ENCODE data around the gene TEX11. TPM values are rescaled to one million over a fixed set of nuclear protein-coding genes. Genes with fewer than 3 reads are reported as not detected.
"Not testable (repeated sequence)": the region's sequence is repeated elsewhere in the genome, so short reads cannot be mapped to it uniquely, and the experiment has no call there.

Gene TEX11
- polyA plus RNA-seq, 1 donor = 0.09 TPM

GRCh38 chrX:70621743-70622142, 286.8 kb downstream of the TEX11 start:
- no peaks in the 10 kb centered on the region for H3K27me3 ChIP-seq (ENCODE audit: control insufficient read depth, insufficient read depth, low read length)
- H3K27ac ChIP-seq (ENCODE audit: low read length) = no peak overlapping the region
- H3K9me3 ChIP-seq (ENCODE audit: control insufficient read depth, low read depth, low read length) = no peaks in the 10 kb centered on the region
- no peaks in the 10 kb centered on the region for H3K4me1 ChIP-seq (ENCODE audit: control insufficient read depth, insufficient read depth, low read length)
- WGBS (ENCODE audit: insufficient coverage, low lambda C conversion rate) = no CpG with 5 or more reads among the region's 1 CpG
- DNase-seq = no peak
- no peak overlapping the region for H3K4me3 ChIP-seq (ENCODE audit: low read length)
- no peaks in the 10 kb centered on the region for H3K36me3 ChIP-seq (ENCODE audit: control insufficient read depth, insufficient read depth, low read length)

- H3K4me1 ChIP-seq (ENCODE audit: control insufficient read depth, insufficient read depth, low read length) = no peaks in the 10 kb centered on the region
- no peaks in the 10 kb centered on the region for H3K36me3 ChIP-seq (ENCODE audit: control insufficient read depth, insufficient read depth, low read length)
- no CpG with 5 or more reads among the region's 5 CpGs for WGBS (ENCODE audit: insufficient coverage, low lambda C conversion rate)
These were observed 290.0 kb downstream of the TEX11 start for GRCh38 chrX:70618467-70618866.

GRCh38 chrX:70613295-70613694, 295.2 kb downstream of the TEX11 start:
- no peaks in the 10 kb centered on the region for H3K36me3 ChIP-seq (ENCODE audit: control insufficient read depth, insufficient read depth, low read length)
- H3K4me3 ChIP-seq (ENCODE audit: low read length) = no peak overlapping the region
- no peak overlapping the region for H3K27ac ChIP-seq (ENCODE audit: low read length)
- no peaks in the 10 kb centered on the region for H3K9me3 ChIP-seq (ENCODE audit: control insufficient read depth, low read depth, low read length)
- DNase-seq = peak; percentile 6 to 43
- H3K4me1 ChIP-seq (ENCODE audit: control insufficient read depth, insufficient read depth, low read length) = no peaks in the 10 kb centered on the region
- no peaks in the 10 kb centered on the region for H3K27me3 ChIP-seq (ENCODE audit: control insufficient read depth, insufficient read depth, low read length)
- no CpG with 5 or more reads among the region's 5 CpGs for WGBS (ENCODE audit: insufficient coverage, low lambda C conversion rate)

More at GRCh38 chrX:70618467-70618866, 290.0 kb downstream of the TEX11 start:
- no peak for DNase-seq
- Histone ChIP-seq H3K4me3 (ENCODE audit: low read length) (no peak overlapping the region), H3K9me3 (ENCODE audit: control insufficient read depth, low read depth, low read length) (no peaks in the 10 kb centered on the region), H3K27me3 (ENCODE audit: control insufficient read depth, insufficient read depth, low read length) (no peaks in the 10 kb centered on the region), H3K27ac (ENCODE audit: low read length) (no peak overlapping the region)

GRCh38 chrX:70605352-70605751, 303.2 kb downstream of the TEX11 start:
- no CpG with 5 or more reads among the region's 1 CpG for WGBS (ENCODE audit: insufficient coverage, low lambda C conversion rate)
- H3K4me1 ChIP-seq (ENCODE audit: control insufficient read depth, insufficient read depth, low read length) = no peaks in the 10 kb centered on the region

GRCh38 chrX:70592091-70592490, 316.4 kb downstream of the TEX11 start:
- no peaks in the 10 kb centered on the region for H3K4me1 ChIP-seq (ENCODE audit: control insufficient read depth, insufficient read depth, low read length)
- no peaks in the 10 kb centered on the region for H3K36me3 ChIP-seq (ENCODE audit: control insufficient read depth, insufficient read depth, low read length)
- no peak overlapping the region for H3K4me3 ChIP-seq (ENCODE audit: low read length)
- H3K27ac ChIP-seq (ENCODE audit: low read length) = no peak overlapping the region
- no peaks in the 10 kb centered on the region for H3K9me3 ChIP-seq (ENCODE audit: control insufficient read depth, low read depth, low read length)
- DNase-seq = no peak
- no CpG with 5 or more reads among the region's 1 CpG for WGBS (ENCODE audit: insufficient coverage, low lambda C conversion rate)
- no peaks in the 10 kb centered on the region for H3K27me3 ChIP-seq (ENCODE audit: control insufficient read depth, insufficient read depth, low read length)

More at GRCh38 chrX:70605352-70605751, 303.2 kb downstream of the TEX11 start:
- H3K9me3 ChIP-seq (ENCODE audit: control insufficient read depth, low read depth, low read length) = no peaks in the 10 kb centered on the region
- no peaks in the 10 kb centered on the region for H3K27me3 ChIP-seq (ENCODE audit: control insufficient read depth, insufficient read depth, low read length)
- no peaks in the 10 kb centered on the region for H3K36me3 ChIP-seq (ENCODE audit: control insufficient read depth, insufficient read depth, low read length)
- DNase-seq = no peak
- no peak overlapping the region for H3K4me3 ChIP-seq (ENCODE audit: low read length)
- no peak overlapping the region for H3K27ac ChIP-seq (ENCODE audit: low read length)

GRCh38 chrX:70587158-70587557, 321.4 kb downstream of the TEX11 start:
- not testable (repeated sequence) for H3K27ac ChIP-seq (ENCODE audit: low read length); H3K27me3 ChIP-seq (ENCODE audit: control insufficient read depth, insufficient read depth, low read length); H3K36me3 ChIP-seq (ENCODE audit: control insufficient read depth, insufficient read depth, low read length); H3K4me3 ChIP-seq (ENCODE audit: low read length); H3K9me3 ChIP-seq (ENCODE audit: control insufficient read depth, low read depth, low read length); H3K4me1 ChIP-seq (ENCODE audit: control insufficient read depth, insufficient read depth, low read length); DNase-seq
- WGBS (ENCODE audit: insufficient coverage, low lambda C conversion rate) = no CpG with 5 or more reads among the region's 1 CpG

- no peaks in the 10 kb centered on the region for H3K36me3 ChIP-seq (ENCODE audit: control insufficient read depth, insufficient read depth, low read length)
- DNase-seq = no peak
- H3K4me3 ChIP-seq (ENCODE audit: low read length) = no peak overlapping the region
- WGBS (ENCODE audit: insufficient coverage, low lambda C conversion rate) = no CpG with 5 or more reads among the region's 4 CpGs
- no peaks in the 10 kb centered on the region for H3K4me1 ChIP-seq (ENCODE audit: control insufficient read depth, insufficient read depth, low read length)
- H3K9me3 ChIP-seq (ENCODE audit: control insufficient read depth, low read depth, low read length) = no peaks in the 10 kb centered on the region
- H3K27me3 ChIP-seq (ENCODE audit: control insufficient read depth, insufficient read depth, low read length) = no peaks in the 10 kb centered on the region
- no peak overlapping the region for H3K27ac ChIP-seq (ENCODE audit: low read length)
These were observed 331.1 kb downstream of the TEX11 start for GRCh38 chrX:70577442-70577841.

GRCh38 chrX:70569922-70570576, 338.5 kb downstream of the TEX11 start:
- H3K4me1 ChIP-seq (ENCODE audit: control insufficient read depth, insufficient read depth, low read length); H3K27me3 ChIP-seq (ENCODE audit: control insufficient read depth, insufficient read depth, low read length); H3K9me3 ChIP-seq (ENCODE audit: control insufficient read depth, low read depth, low read length); H3K27ac ChIP-seq (ENCODE audit: low read length); H3K36me3 ChIP-seq (ENCODE audit: control insufficient read depth, insufficient read depth, low read length); DNase-seq; H3K4me3 ChIP-seq (ENCODE audit: low read length): not testable (repeated sequence)
- no CpG with 5 or more reads among the region's 21 CpGs for WGBS (ENCODE audit: insufficient coverage, low lambda C conversion rate)

GRCh38 chrX:70554948-70555347, 353.6 kb downstream of the TEX11 start:
- WGBS (ENCODE audit: insufficient coverage, low lambda C conversion rate) = no CpG with 5 or more reads among the region's 5 CpGs
- Histone ChIP-seq H3K27ac (ENCODE audit: low read length) (no peak overlapping the region), H3K9me3 (ENCODE audit: control insufficient read depth, low read depth, low read length) (no peaks in the 10 kb centered on the region), H3K36me3 (ENCODE audit: control insufficient read depth, insufficient read depth, low read length) (no peaks in the 10 kb centered on the region), H3K4me3 (ENCODE audit: low read length) (no peak overlapping the region), H3K4me1 (ENCODE audit: control insufficient read depth, insufficient read depth, low read length) (peaks cover 3% of the 10 kb centered on the region), H3K27me3 (ENCODE audit: control insufficient read depth, insufficient read depth, low read length) (no peaks in the 10 kb centered on the region)
- DNase-seq = no peak

- no peaks in the 10 kb centered on the region for H3K9me3 ChIP-seq (ENCODE audit: control insufficient read depth, low read depth, low read length)
- H3K4me3 ChIP-seq (ENCODE audit: low read length) = no peak overlapping the region
- H3K27ac ChIP-seq (ENCODE audit: low read length) = no peak overlapping the region
- 57% methylated on average over 1 of the region's 2 CpGs for WGBS (ENCODE audit: insufficient coverage, low lambda C conversion rate)
- H3K4me1 ChIP-seq (ENCODE audit: control insufficient read depth, insufficient read depth, low read length) = peaks cover 3% of the 10 kb centered on the region
- H3K36me3 ChIP-seq (ENCODE audit: control insufficient read depth, insufficient read depth, low read length) = no peaks in the 10 kb centered on the region
- no peak for DNase-seq
- H3K27me3 ChIP-seq (ENCODE audit: control insufficient read depth, insufficient read depth, low read length) = no peaks in the 10 kb centered on the region
These were observed 354.0 kb downstream of the TEX11 start for GRCh38 chrX:70554523-70554922.

- H3K4me1 ChIP-seq (ENCODE audit: control insufficient read depth, insufficient read depth, low read length) = peaks cover 3% of the 10 kb centered on the region
- no peak overlapping the region for H3K27ac ChIP-seq (ENCODE audit: low read length)
- WGBS (ENCODE audit: insufficient coverage, low lambda C conversion rate) = 33% methylated on average over 1 of the region's 2 CpGs
- H3K4me3 ChIP-seq (ENCODE audit: low read length) = no peak overlapping the region
- H3K9me3 ChIP-seq (ENCODE audit: control insufficient read depth, low read depth, low read length) = no peaks in the 10 kb centered on the region
- no peaks in the 10 kb centered on the region for H3K36me3 ChIP-seq (ENCODE audit: control insufficient read depth, insufficient read depth, low read length)
- peak in 1 of 2 donors; percentile 10 for DNase-seq
- no peaks in the 10 kb centered on the region for H3K27me3 ChIP-seq (ENCODE audit: control insufficient read depth, insufficient read depth, low read length)
These were observed 354.4 kb downstream of the TEX11 start for GRCh38 chrX:70554081-70554480.

Measured in large intestine (tissue), 3 donors.